ENCODE data around the gene APOBEC3G. TPM values are rescaled to one million over a fixed set of nuclear protein-coding genes. Genes with fewer than 3 reads are reported as not detected.

The APOBEC3G gene
- total RNA-seq, 4 donors from 2014 or later, result 6.5 to 27.5 (median 11.4) TPM

DNA sequence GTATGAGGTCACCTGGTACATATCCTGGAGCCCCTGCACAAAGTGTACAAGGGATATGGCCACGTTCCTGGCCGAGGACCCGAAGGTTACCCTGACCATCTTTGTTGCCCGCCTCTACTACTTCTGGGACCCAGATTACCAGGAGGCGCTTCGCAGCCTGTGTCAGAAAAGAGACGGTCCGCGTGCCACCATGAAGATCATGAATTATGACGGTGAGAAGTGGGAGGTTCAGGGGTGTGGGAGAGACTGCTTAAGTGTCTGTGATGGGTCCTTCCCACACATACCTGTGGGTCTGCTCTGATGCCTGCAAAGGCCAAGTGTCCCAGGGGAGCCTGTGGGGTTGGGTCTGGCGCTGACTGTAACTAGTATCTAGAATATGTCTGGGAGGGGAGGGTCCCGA lies 3.9 kb downstream of the APOBEC3G start:
- peaks cover 0 to 29% (median 0%) of the 10 kb centered on the region in 3 donors for H3K36me3 ChIP-seq
- H3K27me3 ChIP-seq, result no peaks in the 10 kb centered on the region
- H3K4me1 ChIP-seq, result peaks cover 0 to 14% (median 11%) of the 10 kb centered on the region in 4 donors
- TF ChIP-seq POLR2A (IDR thresholded peaks at IDR 0.05), result no peak
- TF ChIP-seq EP300 (IDR thresholded peaks at IDR 0.05), result no peak
- TF ChIP-seq, protein P1, sequence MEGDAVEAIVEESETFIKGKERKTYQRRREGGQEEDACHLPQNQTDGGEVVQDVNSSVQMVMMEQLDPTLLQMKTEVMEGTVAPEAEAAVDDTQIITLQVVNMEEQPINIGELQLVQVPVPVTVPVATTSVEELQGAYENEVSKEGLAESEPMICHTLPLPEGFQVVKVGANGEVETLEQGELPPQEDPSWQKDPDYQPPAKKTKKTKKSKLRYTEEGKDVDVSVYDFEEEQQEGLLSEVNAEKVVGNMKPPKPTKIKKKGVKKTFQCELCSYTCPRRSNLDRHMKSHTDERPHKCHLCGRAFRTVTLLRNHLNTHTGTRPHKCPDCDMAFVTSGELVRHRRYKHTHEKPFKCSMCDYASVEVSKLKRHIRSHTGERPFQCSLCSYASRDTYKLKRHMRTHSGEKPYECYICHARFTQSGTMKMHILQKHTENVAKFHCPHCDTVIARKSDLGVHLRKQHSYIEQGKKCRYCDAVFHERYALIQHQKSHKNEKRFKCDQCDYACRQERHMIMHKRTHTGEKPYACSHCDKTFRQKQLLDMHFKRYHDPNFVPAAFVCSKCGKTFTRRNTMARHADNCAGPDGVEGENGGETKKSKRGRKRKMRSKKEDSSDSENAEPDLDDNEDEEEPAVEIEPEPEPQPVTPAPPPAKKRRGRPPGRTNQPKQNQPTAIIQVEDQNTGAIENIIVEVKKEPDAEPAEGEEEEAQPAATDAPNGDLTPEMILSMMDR (IDR thresholded peaks at IDR 0.05), result no peak
- H3K9me3 ChIP-seq, result no peaks in the 10 kb centered on the region
- no peak for DNase-seq (ENCODE audit: low spot score in 2 of 2)
- H3K27ac ChIP-seq, result no peak overlapping the region
- H3K4me3 ChIP-seq, result no peak overlapping the region
- WGBS, 2 donors, result 88% methylated on average over 12 of the region's 12 CpGs

DNA sequence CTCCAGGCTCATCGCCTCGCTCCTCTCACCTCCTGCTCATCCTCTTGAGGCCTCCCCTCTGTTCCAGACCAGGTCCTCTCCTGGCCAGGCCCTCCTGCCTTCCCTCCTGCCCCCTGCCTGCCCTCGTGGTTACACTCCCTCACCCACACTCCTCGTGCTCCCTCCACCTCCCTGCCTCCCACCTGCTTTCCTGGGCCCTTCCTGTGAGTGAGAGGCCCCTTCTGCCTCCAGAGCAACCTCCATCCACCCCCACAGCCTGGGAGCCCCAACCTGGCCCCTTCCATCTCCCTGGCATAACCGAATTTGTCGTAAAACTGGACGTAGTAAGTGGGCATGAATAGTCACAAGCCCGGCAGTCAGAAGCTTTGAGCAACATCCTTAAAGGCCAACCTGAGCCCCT lies 4.5 kb downstream of the APOBEC3G start:
- H3K4me1 ChIP-seq, result peaks cover 0 to 14% (median 11%) of the 10 kb centered on the region in 4 donors
- no peak overlapping the region for H3K4me3 ChIP-seq
- peaks cover 0 to 33% (median 0%) of the 10 kb centered on the region in 3 donors for H3K36me3 ChIP-seq
- H3K9me3 ChIP-seq, result no peaks in the 10 kb centered on the region
- H3K27me3 ChIP-seq, result no peaks in the 10 kb centered on the region
- WGBS, 2 donors, result 67 to 70% methylated on average over 8 of the region's 8 CpGs
- TF ChIP-seq, protein P1 (IDR thresholded peaks at IDR 0.05), result no peak
- no peak for TF ChIP-seq EP300 (IDR thresholded peaks at IDR 0.05)
- no peak for TF ChIP-seq POLR2A (IDR thresholded peaks at IDR 0.05)
- DNase-seq (ENCODE audit: low spot score in 2 of 2), result no peak
- H3K27ac ChIP-seq, result no peak overlapping the region

DNA sequence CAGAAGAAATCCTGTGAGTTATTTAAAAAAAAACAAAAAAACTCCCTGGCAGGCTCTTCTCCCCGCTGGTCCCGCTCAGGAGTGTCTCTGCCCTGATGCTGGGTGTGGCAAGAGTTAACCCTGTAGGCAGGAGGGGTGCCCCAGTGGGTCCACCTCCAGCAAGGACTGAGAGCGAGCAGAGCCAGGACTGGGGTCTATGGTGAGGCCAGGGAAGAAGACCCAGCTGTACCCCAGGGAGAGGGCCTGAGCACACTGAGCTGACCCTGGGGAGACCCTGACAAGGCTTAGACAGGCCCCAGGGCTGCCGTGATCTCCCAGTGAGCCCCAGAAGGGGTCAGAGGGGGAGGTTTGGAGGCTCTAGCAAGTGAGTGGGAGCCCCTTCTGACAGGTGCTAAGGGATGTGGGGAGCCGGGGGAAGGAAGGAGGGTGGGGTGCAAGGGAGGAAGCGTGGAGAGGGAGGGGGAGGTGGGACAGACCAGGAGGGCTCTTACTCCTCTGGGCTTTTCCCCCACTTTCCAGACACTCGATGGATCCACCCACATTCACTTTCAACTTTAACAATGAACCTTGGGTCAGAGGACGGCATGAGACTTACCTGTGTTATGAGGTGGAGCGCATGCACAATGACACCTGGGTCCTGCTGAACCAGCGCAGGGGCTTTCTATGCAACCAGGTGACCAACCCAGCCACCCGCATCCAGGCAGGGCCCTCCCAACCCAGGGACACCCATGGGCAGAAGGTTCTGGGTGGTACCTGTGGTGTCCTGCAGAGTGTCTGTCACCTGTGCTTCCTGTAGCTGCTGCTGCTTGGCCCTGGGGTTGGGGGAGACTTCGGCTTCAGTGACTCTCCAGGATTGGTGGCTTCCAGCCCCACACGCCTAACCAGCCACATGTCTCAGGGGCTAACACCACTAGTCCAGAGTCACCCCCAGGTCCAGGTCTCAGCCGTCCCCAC lies 6.4 kb downstream of the APOBEC3G start:
- Histone ChIP-seq H3K4me3 (no peak overlapping the region), H3K4me1 (peaks cover 0 to 7% (median under 1%) of the 10 kb centered on the region in 4 donors), H3K9me3 (no peaks in the 10 kb centered on the region), H3K27ac (no peak overlapping the region), H3K36me3 (peaks cover 0 to 43% (median 0%) of the 10 kb centered on the region in 3 donors), H3K27me3 (no peaks in the 10 kb centered on the region)
- DNase-seq (ENCODE audit: low spot score in 2 of 2), result no peak
- WGBS, 2 donors, result 76 to 77% methylated on average over 12 to 13 of the region's 14 CpGs
- TF ChIP-seq POLR2A (IDR thresholded peaks at IDR 0.05), result no peak
- no peak for TF ChIP-seq EP300 (IDR thresholded peaks at IDR 0.05)
- TF ChIP-seq, protein P1 (IDR thresholded peaks at IDR 0.05), result no peak

DNA sequence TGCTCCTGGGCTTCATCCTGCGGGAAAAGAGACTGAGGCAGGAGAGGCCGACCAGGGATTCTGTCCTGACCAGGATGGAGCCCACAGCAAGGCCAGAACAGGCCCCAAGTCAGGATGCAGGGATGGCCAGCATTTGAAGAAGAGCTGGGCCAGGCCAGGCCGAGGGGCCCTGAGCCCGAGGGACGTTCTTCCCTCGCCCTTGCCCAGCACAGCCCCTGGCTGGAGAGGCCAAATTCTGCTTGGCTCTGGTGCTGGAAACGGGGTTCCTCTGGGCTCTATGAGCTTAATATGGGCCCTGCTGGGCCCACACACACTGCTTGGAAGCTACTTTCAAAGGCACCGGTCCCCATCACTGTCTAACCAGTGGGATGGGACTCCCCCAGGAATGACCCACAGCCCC lies 7.6 kb downstream of the APOBEC3G start:
- DNase-seq (ENCODE audit: low spot score in 2 of 2), result no peak
- peaks cover 0 to 6% (median 0%) of the 10 kb centered on the region in 4 donors for H3K4me1 ChIP-seq
- H3K27me3 ChIP-seq, result no peaks in the 10 kb centered on the region
- no peak overlapping the region for H3K4me3 ChIP-seq
- TF ChIP-seq, protein P1 (IDR thresholded peaks at IDR 0.05), result no peak
- TF ChIP-seq EP300 (IDR thresholded peaks at IDR 0.05) (no peak), POLR2A (IDR thresholded peaks at IDR 0.05) (no peak)
- H3K27ac ChIP-seq, result no peak overlapping the region
- 76 to 89% methylated on average over 7 to 8 of the region's 8 CpGs for WGBS, 2 donors
- H3K9me3 ChIP-seq, result no peaks in the 10 kb centered on the region
- H3K36me3 ChIP-seq, result peaks cover 0 to 43% (median 0%) of the 10 kb centered on the region in 3 donors

DNA sequence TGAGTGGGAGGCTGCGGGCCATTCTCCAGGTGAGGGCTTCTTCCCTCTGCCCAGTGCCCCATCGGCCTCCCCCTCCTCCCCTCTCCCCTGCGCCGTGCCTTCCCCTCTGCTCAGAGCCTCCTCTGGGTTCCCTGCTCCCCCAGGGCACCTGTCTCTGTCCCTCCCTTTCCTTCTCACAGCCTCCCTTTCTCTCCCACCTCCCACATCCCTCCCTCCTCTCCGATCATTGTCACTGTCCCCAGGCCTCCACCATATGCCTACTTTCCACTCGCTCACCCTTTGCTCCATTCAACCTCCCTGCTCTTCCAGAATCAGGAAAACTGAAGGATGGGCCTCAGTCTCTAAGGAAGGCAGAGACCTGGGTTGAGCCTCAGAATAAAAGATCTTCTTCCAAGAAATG lies 10.0 kb downstream of the APOBEC3G start:
- Histone ChIP-seq H3K36me3 (peaks cover 0 to 26% (median 0%) of the 10 kb centered on the region in 3 donors), H3K27me3 (no peaks in the 10 kb centered on the region), H3K4me1 (peaks cover 0 to 6% (median 0%) of the 10 kb centered on the region in 4 donors), H3K27ac (no peak overlapping the region), H3K4me3 (no peak overlapping the region), H3K9me3 (no peaks in the 10 kb centered on the region)
- no peak for TF ChIP-seq EP300 (IDR thresholded peaks at IDR 0.05)
- TF ChIP-seq, protein P1 (IDR thresholded peaks at IDR 0.05), result no peak
- no peak for TF ChIP-seq POLR2A (IDR thresholded peaks at IDR 0.05)
- WGBS, 2 donors, result 89 to 94% methylated on average over 6 of the region's 6 CpGs
- DNase-seq (ENCODE audit: low spot score in 2 of 2), result no peak

All from tibial nerve (tissue), 4 donors.